GM12872 (cell line): ENCODE measurements around the gene RNF126.

Experiments used
- TF ChIP-seq, protein P1 (sequence below): IDR thresholded peaks from 3 replicates; pipeline ENCODE4 v1.5.1; 2011; ENCODE audit warnings: low read depth, mild to moderate bottlenecking, low read length, moderate library complexity; ENCODE audit not compliant: insufficient read depth

RNF126 gene

GRCh38 chr19:620166-620862, 42.7 kb downstream of the RNF126 start:
- TF ChIP-seq, protein P1, sequence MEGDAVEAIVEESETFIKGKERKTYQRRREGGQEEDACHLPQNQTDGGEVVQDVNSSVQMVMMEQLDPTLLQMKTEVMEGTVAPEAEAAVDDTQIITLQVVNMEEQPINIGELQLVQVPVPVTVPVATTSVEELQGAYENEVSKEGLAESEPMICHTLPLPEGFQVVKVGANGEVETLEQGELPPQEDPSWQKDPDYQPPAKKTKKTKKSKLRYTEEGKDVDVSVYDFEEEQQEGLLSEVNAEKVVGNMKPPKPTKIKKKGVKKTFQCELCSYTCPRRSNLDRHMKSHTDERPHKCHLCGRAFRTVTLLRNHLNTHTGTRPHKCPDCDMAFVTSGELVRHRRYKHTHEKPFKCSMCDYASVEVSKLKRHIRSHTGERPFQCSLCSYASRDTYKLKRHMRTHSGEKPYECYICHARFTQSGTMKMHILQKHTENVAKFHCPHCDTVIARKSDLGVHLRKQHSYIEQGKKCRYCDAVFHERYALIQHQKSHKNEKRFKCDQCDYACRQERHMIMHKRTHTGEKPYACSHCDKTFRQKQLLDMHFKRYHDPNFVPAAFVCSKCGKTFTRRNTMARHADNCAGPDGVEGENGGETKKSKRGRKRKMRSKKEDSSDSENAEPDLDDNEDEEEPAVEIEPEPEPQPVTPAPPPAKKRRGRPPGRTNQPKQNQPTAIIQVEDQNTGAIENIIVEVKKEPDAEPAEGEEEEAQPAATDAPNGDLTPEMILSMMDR, result no peak

DNA sequence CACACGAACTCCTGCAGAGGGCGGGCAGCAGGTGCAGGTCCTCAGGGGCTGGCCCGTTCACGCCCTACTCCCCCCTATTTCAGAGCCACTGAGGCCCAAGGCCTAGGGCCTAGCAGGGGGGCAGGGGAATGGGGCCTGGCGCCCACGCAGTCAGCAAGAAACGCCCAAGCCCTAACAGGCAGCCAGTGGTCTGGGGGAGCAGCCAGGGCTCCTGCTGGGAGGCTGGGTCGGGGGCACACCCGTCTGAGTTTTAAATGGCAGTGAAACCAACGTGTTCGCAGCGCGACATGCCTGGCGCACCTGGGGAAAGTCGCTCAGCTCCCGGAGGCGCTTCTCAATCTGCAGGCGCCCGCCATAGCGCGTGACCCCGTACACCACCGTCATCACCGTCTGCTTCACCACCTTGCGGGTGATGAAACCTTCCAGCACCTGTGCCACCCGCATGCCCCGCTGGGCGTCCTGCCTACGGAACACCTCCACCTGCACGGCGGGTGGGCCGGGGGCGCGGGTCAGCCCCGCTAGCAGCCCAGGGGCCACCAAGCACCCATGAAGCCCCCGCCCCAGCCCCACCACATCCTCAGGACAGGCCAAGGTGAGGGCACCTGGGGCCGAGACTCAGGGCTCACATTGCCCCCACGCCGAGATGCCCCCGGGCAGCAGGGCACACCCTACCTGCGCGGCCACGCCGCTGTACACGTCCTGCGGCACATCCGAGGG, 43.6 kb downstream of the RNF126 start:
- TF ChIP-seq, protein P1, result no peak

GRCh38 chr19:618674-619285, 44.2 kb downstream of the RNF126 start:
- TF ChIP-seq, protein P1, result no peak

GRCh38 chr19:618247-618619, 44.8 kb downstream of the RNF126 start:
- TF ChIP-seq, protein P1, result no peak

- TF ChIP-seq, protein P1, result no peak
Observed at GRCh38 chr19:617551-618246, 45.3 kb downstream of the RNF126 start.

DNA sequence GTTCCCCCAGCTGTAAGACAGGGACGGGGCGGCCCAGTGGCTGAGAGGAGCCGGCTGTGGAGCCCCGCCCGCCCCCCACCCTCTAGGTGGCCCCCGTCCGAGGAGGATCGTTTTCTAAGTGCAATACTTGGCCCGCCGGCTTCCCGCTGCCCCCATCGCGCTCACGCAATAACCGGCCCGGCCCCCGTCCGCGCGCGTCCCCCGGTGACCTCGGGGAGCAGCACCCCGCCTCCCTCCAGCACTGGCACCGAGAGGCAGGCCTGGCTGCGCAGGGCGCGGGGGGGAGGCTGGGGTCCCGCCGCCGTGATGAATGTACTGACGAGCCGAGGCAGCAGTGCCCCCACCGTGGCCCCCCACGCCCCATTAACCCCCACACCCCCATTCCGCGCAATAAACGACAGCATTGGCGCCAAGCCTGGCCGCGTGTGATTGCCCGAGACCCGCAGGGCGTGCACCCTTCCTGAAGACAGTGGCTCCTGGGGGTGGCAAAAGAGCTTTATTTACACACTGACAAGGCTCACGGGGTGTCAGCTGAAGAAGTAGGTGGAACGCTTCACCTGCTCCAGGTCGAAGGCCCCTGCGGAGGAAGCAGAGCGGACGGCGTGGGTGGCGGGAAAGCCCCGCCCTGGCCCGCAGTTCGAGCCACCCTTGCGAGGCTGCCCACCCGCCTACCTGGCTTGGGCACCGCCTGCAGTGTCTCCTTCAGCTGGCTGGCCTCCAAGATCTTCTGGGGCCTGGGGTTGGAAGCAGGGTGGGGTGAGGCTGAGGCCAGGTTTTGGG, 46.1 kb downstream of the RNF126 start:
- TF ChIP-seq, protein P1, result no peak
